H1 (cell line): Measurements from ENCODE around the gene FAF2.

Experiments
- ATF3 ChIP-seq: IDR thresholded peaks from 2 replicates; pipeline ENCODE4 v1.6.1; 2011; ENCODE audit warnings: low read depth, mild to moderate bottlenecking, low read length; ENCODE audit not compliant: insufficient read depth
- EGR1 ChIP-seq: IDR thresholded peaks from 2 replicates; pipeline ENCODE4 v1.6.1; 2011; ENCODE audit warnings: low read depth, low read length, borderline replicate concordance
- EZH2 ChIP-seq: fragments of 200-600 bp; sonication (generic); IDR thresholded peaks from 2 replicates; pipeline ENCODE4 v1.7.1; 2012; ENCODE audit warnings: low read depth, mild to moderate bottlenecking, moderate library complexity, low read length, inconsistent platforms; ENCODE audit not compliant: severe bottlenecking
- GABPA ChIP-seq: IDR thresholded peaks from 2 replicates; pipeline ENCODE4 v1.6.1; 2011; ENCODE audit warnings: mild to moderate bottlenecking, low read length, moderate library complexity, borderline replicate concordance; ENCODE audit not compliant: insufficient read depth
- HDAC2 ChIP-seq, 2 experiments: fragments of 300-600 bp in 1 of 2; sonication (generic) in 1 of 2; IDR thresholded peaks; 2 replicates each; pipeline ENCODE4 v1.6.1; 2011 to 2012; ENCODE audit warnings: low read depth in 2 of 2, low read length in 2 of 2, mild to moderate bottlenecking in 2 of 2, moderate library complexity in 2 of 2, borderline replicate concordance in 1 of 2, inconsistent platforms in 1 of 2
- JUN ChIP-seq: IDR thresholded peaks from 2 replicates; pipeline ENCODE4 v1.6.1; 2011; ENCODE audit warnings: low read depth, mild to moderate bottlenecking, improper control_type of control experiment, low read length
- POLR2A ChIP-seq, 2 experiments: IDR thresholded peaks; 1 replicate in 1 of 2; 2 replicates in 1 of 2; pipeline ENCODE4 v1.6.1; 2011; ENCODE audit warnings: low read depth in 2 of 2, low read length in 2 of 2, mild to moderate bottlenecking in 2 of 2; ENCODE audit errors: control extremely low read depth in 1 of 2
- POU5F1 ChIP-seq: IDR thresholded peaks from 2 replicates; pipeline ENCODE4 v1.6.1; 2011; ENCODE audit warnings: low read depth, mild to moderate bottlenecking, low read length, moderate library complexity
- TAF1 ChIP-seq: IDR thresholded peaks from 2 replicates; pipeline ENCODE4 v1.6.1; 2011; ENCODE audit warnings: mild to moderate bottlenecking, low read depth, low read length
- ZNF274 ChIP-seq: IDR thresholded peaks from 2 replicates; pipeline ENCODE4 v1.7.0; 2012; ENCODE audit warnings: low read length, borderline replicate concordance; ENCODE audit errors: extremely low read depth
- TF ChIP-seq, protein P1 (sequence below), 3 experiments: IDR thresholded peaks; 1 replicate in 2 of 3; 2 replicates in 1 of 3; pipeline versions ENCODE4 v1.5.1 to v1.6.1; 2011; ENCODE audit warnings: low read length in 3 of 3, mild to moderate bottlenecking in 3 of 3, inconsistent platforms in 2 of 3, low read depth in 1 of 3, moderate library complexity in 1 of 3; ENCODE audit not compliant: insufficient read depth in 1 of 3; ENCODE audit errors: control extremely low read depth in 1 of 3
- TF ChIP-seq, protein P2 (sequence below): IDR thresholded peaks from 2 replicates; pipeline ENCODE4 v1.6.1; 2012; ENCODE audit warnings: low read length, inconsistent platforms

DNA sequence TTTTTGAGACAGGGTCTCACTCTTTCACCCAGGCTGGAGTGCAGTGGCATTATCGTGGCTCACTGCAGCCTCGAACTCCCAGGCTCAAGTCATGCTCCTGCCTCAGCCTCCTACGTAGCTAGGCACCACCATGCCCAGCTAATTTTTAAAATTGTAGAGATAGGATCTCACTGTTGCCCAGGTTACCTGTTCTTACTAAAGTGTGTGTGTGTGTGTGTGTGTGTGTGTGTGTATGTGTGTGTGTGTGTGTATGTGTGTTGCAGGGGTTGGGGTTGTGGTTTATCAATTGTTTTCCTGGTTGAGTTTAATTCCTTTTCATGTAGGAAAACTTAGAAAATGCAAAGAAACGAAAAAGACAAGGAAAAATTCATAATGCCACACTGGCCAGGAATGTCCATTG, 67.2 kb downstream of the FAF2 start:
- TF ChIP-seq HDAC2 (IDR thresholded peaks at IDR 0.05; ENCODE audit: borderline replicate concordance in 1 of 2, low read depth in 2 of 2, low read length in 2 of 2), result no peak
- TF ChIP-seq, protein P1, sequence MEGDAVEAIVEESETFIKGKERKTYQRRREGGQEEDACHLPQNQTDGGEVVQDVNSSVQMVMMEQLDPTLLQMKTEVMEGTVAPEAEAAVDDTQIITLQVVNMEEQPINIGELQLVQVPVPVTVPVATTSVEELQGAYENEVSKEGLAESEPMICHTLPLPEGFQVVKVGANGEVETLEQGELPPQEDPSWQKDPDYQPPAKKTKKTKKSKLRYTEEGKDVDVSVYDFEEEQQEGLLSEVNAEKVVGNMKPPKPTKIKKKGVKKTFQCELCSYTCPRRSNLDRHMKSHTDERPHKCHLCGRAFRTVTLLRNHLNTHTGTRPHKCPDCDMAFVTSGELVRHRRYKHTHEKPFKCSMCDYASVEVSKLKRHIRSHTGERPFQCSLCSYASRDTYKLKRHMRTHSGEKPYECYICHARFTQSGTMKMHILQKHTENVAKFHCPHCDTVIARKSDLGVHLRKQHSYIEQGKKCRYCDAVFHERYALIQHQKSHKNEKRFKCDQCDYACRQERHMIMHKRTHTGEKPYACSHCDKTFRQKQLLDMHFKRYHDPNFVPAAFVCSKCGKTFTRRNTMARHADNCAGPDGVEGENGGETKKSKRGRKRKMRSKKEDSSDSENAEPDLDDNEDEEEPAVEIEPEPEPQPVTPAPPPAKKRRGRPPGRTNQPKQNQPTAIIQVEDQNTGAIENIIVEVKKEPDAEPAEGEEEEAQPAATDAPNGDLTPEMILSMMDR (IDR thresholded peaks at IDR 0.05; ENCODE audit: control extremely low read depth in 1 of 3, insufficient read depth in 1 of 3, low read depth in 1 of 3, low read length in 3 of 3), result no peak
- TF ChIP-seq ATF3, result no peak
- no peak for TF ChIP-seq POLR2A (IDR thresholded peaks at IDR 0.05; ENCODE audit: control extremely low read depth in 1 of 2, low read depth in 2 of 2, low read length in 2 of 2)
- TF ChIP-seq, protein P2, sequence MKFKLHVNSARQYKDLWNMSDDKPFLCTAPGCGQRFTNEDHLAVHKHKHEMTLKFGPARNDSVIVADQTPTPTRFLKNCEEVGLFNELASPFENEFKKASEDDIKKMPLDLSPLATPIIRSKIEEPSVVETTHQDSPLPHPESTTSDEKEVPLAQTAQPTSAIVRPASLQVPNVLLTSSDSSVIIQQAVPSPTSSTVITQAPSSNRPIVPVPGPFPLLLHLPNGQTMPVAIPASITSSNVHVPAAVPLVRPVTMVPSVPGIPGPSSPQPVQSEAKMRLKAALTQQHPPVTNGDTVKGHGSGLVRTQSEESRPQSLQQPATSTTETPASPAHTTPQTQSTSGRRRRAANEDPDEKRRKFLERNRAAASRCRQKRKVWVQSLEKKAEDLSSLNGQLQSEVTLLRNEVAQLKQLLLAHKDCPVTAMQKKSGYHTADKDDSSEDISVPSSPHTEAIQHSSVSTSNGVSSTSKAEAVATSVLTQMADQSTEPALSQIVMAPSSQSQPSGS, result no peak
- TF ChIP-seq GABPA, result no peak
- no peak for TF ChIP-seq TAF1
- no peak for TF ChIP-seq EGR1
- no peak for TF ChIP-seq EZH2
- no peak for TF ChIP-seq POU5F1
- TF ChIP-seq JUN, result no peak
- TF ChIP-seq ZNF274, result no peak
